NCI-H2081 (cell line): Measurements from ENCODE around the gene PGAM4.
"Not testable (repeated sequence)": the region's sequence is repeated elsewhere in the genome, so short reads cannot be mapped to it uniquely, and the experiment has no call there.

ENCODE experiments used
- DNase-seq, 2 experiments: peaks; one replicate each; lab custom pipeline; 2025; lab: John Stamatoyannopoulos, UW

Gene PGAM4

GRCh38 chrX:77925764-77926163, 43.7 kb downstream of the PGAM4 start:
- DNase-seq: no peak

GRCh38 chrX:77924320-77924859, 45.0 kb downstream of the PGAM4 start:
- DNase-seq: no peak

GRCh38 chrX:77922787-77923186, 46.7 kb downstream of the PGAM4 start:
- DNase-seq: no peak

DNA sequence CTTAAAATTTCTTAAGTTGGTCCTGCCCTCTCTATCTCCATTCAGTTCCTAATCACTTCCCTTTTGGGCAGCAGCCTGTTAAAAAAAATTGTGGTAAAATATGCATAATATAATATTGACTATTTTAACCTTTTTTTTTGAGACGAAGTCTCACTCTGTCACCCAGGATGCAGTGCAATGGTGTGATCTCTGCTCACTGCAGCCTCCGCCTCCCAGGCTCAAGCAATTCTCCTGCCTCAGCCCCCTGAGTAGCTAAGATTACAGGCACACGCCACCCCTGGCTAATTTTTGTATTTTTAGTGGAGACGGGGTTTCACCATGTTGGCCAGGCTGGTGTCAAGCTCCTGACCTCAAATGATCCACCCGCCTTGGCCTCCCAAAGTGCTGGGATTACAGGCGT, 50.1 kb downstream of the PGAM4 start:
- not testable (repeated sequence) for DNase-seq

DNA sequence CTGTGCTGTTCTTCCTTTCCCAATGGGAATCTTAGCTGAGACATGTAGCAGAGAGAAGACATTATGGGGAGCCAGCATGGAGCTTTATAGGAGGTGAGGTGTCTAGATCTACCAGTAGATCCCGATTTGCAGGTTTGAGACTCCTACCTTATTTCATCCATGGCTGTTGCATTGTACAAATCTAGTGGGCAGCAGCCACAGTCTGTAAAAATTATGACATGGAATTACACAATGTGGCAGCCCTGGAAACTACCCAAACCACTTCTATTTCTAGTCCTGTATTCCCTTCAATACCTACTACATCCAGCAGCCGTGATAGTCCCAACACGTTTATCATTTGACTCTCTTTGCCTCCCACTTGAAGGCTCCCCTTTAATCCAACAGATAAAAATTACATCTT, 50.9 kb downstream of the PGAM4 start:
- no peak for DNase-seq
